Keratinocyte (primary cell): Measurements from ENCODE around the gene LONP1. TPM values are rescaled to one million over a fixed set of nuclear protein-coding genes. Genes with fewer than 3 reads are reported as not detected.

Source experiments
- DNase-seq: peaks from one replicate; pipeline ENCODE4 v3.0.0-alpha.2; 2011; ENCODE audit warnings: low read depth, missing footprints, low spot score
- FAIRE-seq: peaks from 2 replicates; lab custom pipeline; 2011; peaks lifted over from hg19 to GRCh38; lab: Jason Lieb, UNC
- H2AFZ ChIP-seq: 2 replicates; pipeline ENCODE4 v1.6.0; 2012; ENCODE audit warnings: low read length, control low read depth, inconsistent platforms; ENCODE audit not compliant: control insufficient read depth
- H3K27ac ChIP-seq: 2 replicates; pipeline ENCODE4 v1.5.1; 2011; ENCODE audit warnings: low read length; ENCODE audit not compliant: control insufficient read depth, insufficient read depth
- H3K27me3 ChIP-seq: 3 replicates; pipeline ENCODE4 v1.6.0; 2011; ENCODE audit warnings: low read length; ENCODE audit not compliant: control insufficient read depth, insufficient read depth; ENCODE audit errors: extremely low read depth
- H3K36me3 ChIP-seq, 2 experiments: 2 replicates in 1 of 2; 3 replicates in 1 of 2; pipeline ENCODE4 v1.5.1; 2011; ENCODE audit warnings: low read length in 2 of 2, mild to moderate bottlenecking in 1 of 2; ENCODE audit not compliant: control insufficient read depth in 2 of 2, insufficient read depth in 2 of 2; ENCODE audit errors: extremely low read depth in 1 of 2
- H3K4me1 ChIP-seq: 3 replicates; pipeline ENCODE4 v1.5.1; 2011; ENCODE audit warnings: low read length; ENCODE audit not compliant: control insufficient read depth, insufficient read depth; ENCODE audit errors: extremely low read depth
- H3K4me2 ChIP-seq: 3 replicates; pipeline ENCODE4 v1.6.0; 2011; ENCODE audit warnings: low read depth, low read length; ENCODE audit not compliant: control insufficient read depth, insufficient read depth; ENCODE audit errors: extremely low read depth
- H3K4me3 ChIP-seq, 3 experiments: fragments of 200-600 bp in 1 of 3; sonication (generic) in 1 of 3; 2 replicates in 2 of 3; 3 replicates in 1 of 3; pipeline ENCODE4 v1.5.1; 2011 to 2016; ENCODE audit warnings: low read length in 3 of 3, mild to moderate bottlenecking in 3 of 3, control low read depth in 2 of 3, inconsistent platforms in 1 of 3, low read depth in 1 of 3, mixed read lengths in 1 of 3, mixed run types in 1 of 3, moderate library complexity in 1 of 3; ENCODE audit not compliant: control insufficient read depth in 2 of 3, insufficient read depth in 2 of 3; ENCODE audit errors: extremely low read depth in 1 of 3
- H3K79me2 ChIP-seq: 2 replicates; pipeline ENCODE4 v1.6.0; 2012; ENCODE audit warnings: low read length; ENCODE audit not compliant: control insufficient read depth, insufficient read depth
- H3K9ac ChIP-seq: 3 replicates; pipeline ENCODE4 v1.6.0; 2011; ENCODE audit warnings: low read length; ENCODE audit not compliant: control insufficient read depth, insufficient read depth; ENCODE audit errors: extremely low read depth
- H3K9me1 ChIP-seq: 3 replicates; pipeline ENCODE4 v1.6.0; 2011; ENCODE audit warnings: low read length; ENCODE audit not compliant: control insufficient read depth, insufficient read depth; ENCODE audit errors: extremely low read depth
- H3K9me3 ChIP-seq: 2 replicates; pipeline ENCODE4 v1.5.1; 2012; ENCODE audit warnings: low read depth, low read length; ENCODE audit not compliant: control insufficient read depth
- H4K20me1 ChIP-seq: 3 replicates; pipeline ENCODE4 v1.6.0; 2011; ENCODE audit warnings: low read length; ENCODE audit not compliant: control insufficient read depth, insufficient read depth; ENCODE audit errors: extremely low read depth
- CTCF ChIP-seq, 3 experiments: IDR thresholded peaks in 1 of 3; conservative IDR thresholded peaks in 1 of 3; optimal IDR thresholded peaks in 1 of 3; 2 replicates in 2 of 3; 3 replicates in 1 of 3; pipeline versions ENCODE3 to v1.5.1; 2011; ENCODE audit warnings: low read length in 3 of 3, mild to moderate bottlenecking in 3 of 3, moderate library complexity in 2 of 3, control low read depth in 1 of 3, inconsistent platforms in 1 of 3; ENCODE audit not compliant: insufficient read depth in 2 of 3; ENCODE audit errors: extremely low read depth in 1 of 3
- EZH2 ChIP-seq: IDR thresholded peaks from one replicate; pipeline ENCODE4 v1.6.1; 2012; ENCODE audit warnings: inconsistent platforms, mild to moderate bottlenecking, low read length, moderate library complexity
- dilution Hi-C: fragments of 300-500 bp; cut with MboI; formaldehyde crosslinking; loops from one replicate; pipeline ENCODE4 v1.7.0; 2020; ENCODE audit warnings: low sequenced_read_pairs; ENCODE audit not compliant: extremely low pct_ligation_motif_present
- polyA minus RNA-seq, 3 experiments: library from RNA; depleted of rRNA, polyadenylated mRNA; stranded (reverse); fragments of >200 nt; gene quantifications; 1 replicate in 1 of 3; 2 replicates in 1 of 3; 3 replicates in 1 of 3; pipeline ENCODE4 v1.2.3, GENCODE V29; 2011
- polyA plus RNA-seq, 5 experiments: library from polyadenylated mRNA; depleted of rRNA in 3 of 5; stranded (reverse) in 3 of 5; stranded (forward) in 1 of 5; unstranded in 1 of 5; fragments of >200 nt; gene quantifications; 1 replicate in 1 of 5; 2 replicates in 3 of 5; 3 replicates in 1 of 5; pipeline versions ENCODE4 v1.2.1 to v1.2.3, GENCODE V29; 2011 to 2012; ENCODE audit warnings: missing spikeins in 2 of 5, low read depth in 1 of 5, low replicate concordance in 1 of 5

The LONP1 gene
- polyA plus RNA-seq (24.2 to 29.6 TPM (median 27.7 TPM) in 3 replicates), polyA minus RNA-seq (24.5 to 51.4 TPM (median 32.5 TPM) in 3 replicates)
- 49.6 TPM for polyA plus RNA-seq (2011; ENCODE audit: low read depth)
- polyA plus RNA-seq (2011; cell fraction: cytosol; rRNA removed) = 12.0 and 29.3 TPM in 2 replicates
- 38.1 and 47.6 TPM in 2 replicates for polyA plus RNA-seq (2011; cell fraction: nucleus; rRNA removed)
- 37.6 and 46.6 TPM in 2 replicates for polyA plus RNA-seq (2012; ENCODE audit: low replicate concordance)
- 44.3 TPM for polyA minus RNA-seq (2011; cell fraction: cytosol; rRNA and poly(A)+ RNA removed)
- 33.6 and 35.7 TPM in 2 replicates for polyA minus RNA-seq (2011; cell fraction: nucleus; rRNA and poly(A)+ RNA removed)

- FAIRE-seq = peak; percentile 74
- dilution Hi-C loops = no loop called here
Measured at GRCh38 chr19:5719961-5720790, at the start of gene LONP1, which contains the start of gene CATSPERD. Gene LONP1 (minus strand): TSS chr19:5720146. CDS start chr19:5720132, 14 bp downstream. Gene CATSPERD (plus strand): TSS chr19:5720637. CDS start chr19:5720738, 101 bp downstream.

GRCh38 chr19:5767949-5768348 lies 48.0 kb upstream of the LONP1 start:
- TF ChIP-seq EZH2 (no peak), CTCF (optimal IDR thresholded peaks at IDR 0.05 in 1 of 3, IDR thresholded peaks at IDR 0.05 in 1 of 3, conservative IDR thresholded peaks at IDR 0.05 in 1 of 3; ENCODE audit: extremely low read depth in 1 of 3, insufficient read depth in 2 of 3, low read length in 3 of 3) (no peak)
- no peak for FAIRE-seq
- no peaks in the 10 kb centered on the region for H4K20me1 ChIP-seq
- no peak overlapping the region for H3K27ac ChIP-seq
- dilution Hi-C loops = no loop called here
- H3K4me1 ChIP-seq = no peaks in the 10 kb centered on the region
- no peaks in the 10 kb centered on the region for H3K79me2 ChIP-seq
- no peaks in the 10 kb centered on the region for H3K27me3 ChIP-seq
- no peak overlapping the region for H3K4me3 ChIP-seq
- no peak overlapping the region for H3K9ac ChIP-seq
- no peaks in the 10 kb centered on the region for H3K9me1 ChIP-seq
- DNase-seq = no peak
- no peak overlapping the region for H2AFZ ChIP-seq
- H3K36me3 ChIP-seq = no peaks in the 10 kb centered on the region
- H3K4me2 ChIP-seq = no peak overlapping the region
- no peaks in the 10 kb centered on the region for H3K9me3 ChIP-seq

More at GRCh38 chr19:5719961-5720790, at the start of gene LONP1, which contains the start of gene CATSPERD:
- peak within 1 kb of the TSS; percentile 96 for H3K27ac ChIP-seq
- peak within 1 kb of the TSS; percentile 99 for H3K9ac ChIP-seq
- peak within 1 kb of the TSS; percentile 100 for H2AFZ ChIP-seq
- H3K79me2 ChIP-seq = peaks cover 42% of the 10 kb centered on the region
- H3K9me1 ChIP-seq = no peaks in the 10 kb centered on the region
- H3K4me3 ChIP-seq = peak within 1 kb of the TSS; percentile 91 to 99 (median 93)
- DNase-seq = peak; percentile 84
- peaks cover 3 to 15% of the 10 kb centered on the region in 2 experiments for H3K36me3 ChIP-seq
- H3K27me3 ChIP-seq = no peaks in the 10 kb centered on the region
- H3K4me2 ChIP-seq = peak within 1 kb of the TSS; percentile 92
- peaks cover 5% of the 10 kb centered on the region for H4K20me1 ChIP-seq
- H3K4me1 ChIP-seq = peaks cover 19% of the 10 kb centered on the region
- no peaks in the 10 kb centered on the region for H3K9me3 ChIP-seq
- TF ChIP-seq CTCF (optimal IDR thresholded peaks at IDR 0.05 in 1 of 3, IDR thresholded peaks at IDR 0.05 in 1 of 3, conservative IDR thresholded peaks at IDR 0.05 in 1 of 3; ENCODE audit: extremely low read depth in 1 of 3, insufficient read depth in 2 of 3, low read length in 3 of 3) = peak; percentile 90 to 99 (median 98)
- no peak for TF ChIP-seq EZH2
